ENCODE results near the gene CAB39. TPM values are rescaled to one million over a fixed set of nuclear protein-coding genes. Genes with fewer than 3 reads are reported as not detected.
A peak's percentile ranks its signal among the peaks of the same experiment; 100 is the strongest.

The CAB39 gene
- total RNA-seq, 1 donor from 2014 or later: 66.6 TPM

GRCh38 chr2:230823264-230823964 is 110.8 kb downstream of the CAB39 start:
- Mint-ChIP-seq H3K27ac (ENCODE audit: unreplicated experiment) (no peak overlapping the region), H3K9me3 (ENCODE audit: unreplicated experiment) (no peaks in the 10 kb centered on the region), H3K27me3 (ENCODE audit: low read depth, unreplicated experiment) (peaks cover 15% of the 10 kb centered on the region), H3K36me3 (ENCODE audit: low read depth, unreplicated experiment) (peaks cover 14% of the 10 kb centered on the region), H3K4me3 (ENCODE audit: unreplicated experiment) (no peak overlapping the region), H3K4me1 (ENCODE audit: low read depth, unreplicated experiment) (no peaks in the 10 kb centered on the region)
- Histone ChIP-seq H3K4me1 (ENCODE audit: insufficient read depth, low read length) (no peaks in the 10 kb centered on the region), H3K4me2 (ENCODE audit: low read length) (no peak overlapping the region), H3K36me3 (ENCODE audit: insufficient read depth, low read length) (peaks cover 12% of the 10 kb centered on the region), H3K4me3 (ENCODE audit: insufficient read depth, low read depth, low read length) (no peak overlapping the region), H4K20me1 (ENCODE audit: insufficient read depth, low read length) (peaks cover 4% of the 10 kb centered on the region), H3K79me2 (ENCODE audit: insufficient read depth, low read length) (no peaks in the 10 kb centered on the region), H2AFZ (ENCODE audit: low read depth, low read length) (no peak overlapping the region), H3K27ac (ENCODE audit: low read depth, low read length) (no peak overlapping the region), H3K9me3 (ENCODE audit: insufficient read depth, low read depth, low read length) (no peaks in the 10 kb centered on the region), H3K9ac (ENCODE audit: low read length) (no peak overlapping the region), H3K27me3 (ENCODE audit: insufficient read depth, low read length) (peaks cover 9% of the 10 kb centered on the region)
- DNase-seq (ENCODE audit: low read depth): no peak
- no peak for TF ChIP-seq EZH2 (IDR thresholded peaks at IDR 0.05; ENCODE audit: insufficient read depth, low read length)
- TF ChIP-seq CTCF (IDR thresholded peaks at IDR 0.05; ENCODE audit: insufficient read depth, low read depth, low read length): no peak
- FAIRE-seq: no peak

- H3K4me1 ChIP-seq (ENCODE audit: insufficient read depth, low read length): no peaks in the 10 kb centered on the region
- peak overlapping the region; percentile 66 for H3K27ac Mint-ChIP-seq (ENCODE audit: unreplicated experiment)
- H3K4me3 ChIP-seq (ENCODE audit: insufficient read depth, low read depth, low read length): no peak overlapping the region
- no peak overlapping the region for H3K9ac ChIP-seq (ENCODE audit: low read length)
- H3K27me3 ChIP-seq (ENCODE audit: insufficient read depth, low read length): peaks cover 9% of the 10 kb centered on the region
- no peak overlapping the region for H2AFZ ChIP-seq (ENCODE audit: low read depth, low read length)
- H3K27me3 Mint-ChIP-seq (ENCODE audit: low read depth, unreplicated experiment): peaks cover 15% of the 10 kb centered on the region
- H3K4me2 ChIP-seq (ENCODE audit: low read length): peak overlapping the region; percentile 68
- DNase-seq (ENCODE audit: low read depth) (peak; percentile 55), FAIRE-seq (no peak)
- no peak overlapping the region for H3K27ac ChIP-seq (ENCODE audit: low read depth, low read length)
- no peaks in the 10 kb centered on the region for H3K79me2 ChIP-seq (ENCODE audit: insufficient read depth, low read length)
- H4K20me1 ChIP-seq (ENCODE audit: insufficient read depth, low read length): peaks cover 1% of the 10 kb centered on the region
- peak; percentile 66 for TF ChIP-seq CTCF (IDR thresholded peaks at IDR 0.05; ENCODE audit: insufficient read depth, low read depth, low read length)
- TF ChIP-seq EZH2 (IDR thresholded peaks at IDR 0.05; ENCODE audit: insufficient read depth, low read length): no peak
- H3K9me3 ChIP-seq (ENCODE audit: insufficient read depth, low read depth, low read length): no peaks in the 10 kb centered on the region
- H3K36me3 Mint-ChIP-seq (ENCODE audit: low read depth, unreplicated experiment): peaks cover 9% of the 10 kb centered on the region
- no peaks in the 10 kb centered on the region for H3K4me1 Mint-ChIP-seq (ENCODE audit: low read depth, unreplicated experiment)
- no peaks in the 10 kb centered on the region for H3K9me3 Mint-ChIP-seq (ENCODE audit: unreplicated experiment)
- H3K4me3 Mint-ChIP-seq (ENCODE audit: unreplicated experiment): no peak overlapping the region
- H3K36me3 ChIP-seq (ENCODE audit: insufficient read depth, low read length): peaks cover 2% of the 10 kb centered on the region
Observed at GRCh38 chr2:230824406-230824978, 111.8 kb downstream of the CAB39 start.

- H2AFZ ChIP-seq (ENCODE audit: low read depth, low read length): no peak overlapping the region
- no peak overlapping the region for H3K27ac Mint-ChIP-seq (ENCODE audit: unreplicated experiment)
- DNase-seq (ENCODE audit: low read depth) (no peak), FAIRE-seq (no peak)
- H3K4me3 Mint-ChIP-seq (ENCODE audit: unreplicated experiment): no peak overlapping the region
- peaks cover 9% of the 10 kb centered on the region for H3K36me3 Mint-ChIP-seq (ENCODE audit: low read depth, unreplicated experiment)
- no peak overlapping the region for H3K27ac ChIP-seq (ENCODE audit: low read depth, low read length)
- no peaks in the 10 kb centered on the region for H3K9me3 Mint-ChIP-seq (ENCODE audit: unreplicated experiment)
- H3K79me2 ChIP-seq (ENCODE audit: insufficient read depth, low read length): no peaks in the 10 kb centered on the region
- H3K36me3 ChIP-seq (ENCODE audit: insufficient read depth, low read length): no peaks in the 10 kb centered on the region
- H3K27me3 Mint-ChIP-seq (ENCODE audit: low read depth, unreplicated experiment): peaks cover 20% of the 10 kb centered on the region
- no peaks in the 10 kb centered on the region for H4K20me1 ChIP-seq (ENCODE audit: insufficient read depth, low read length)
- no peak overlapping the region for H3K4me3 ChIP-seq (ENCODE audit: insufficient read depth, low read depth, low read length)
- H3K4me1 ChIP-seq (ENCODE audit: insufficient read depth, low read length): no peaks in the 10 kb centered on the region
- H3K9me3 ChIP-seq (ENCODE audit: insufficient read depth, low read depth, low read length): peaks cover 6% of the 10 kb centered on the region
- TF ChIP-seq CTCF (IDR thresholded peaks at IDR 0.05; ENCODE audit: insufficient read depth, low read depth, low read length) (no peak), EZH2 (IDR thresholded peaks at IDR 0.05; ENCODE audit: insufficient read depth, low read length) (no peak)
- no peaks in the 10 kb centered on the region for H3K4me1 Mint-ChIP-seq (ENCODE audit: low read depth, unreplicated experiment)
- no peak overlapping the region for H3K4me2 ChIP-seq (ENCODE audit: low read length)
- no peak overlapping the region for H3K9ac ChIP-seq (ENCODE audit: low read length)
- H3K27me3 ChIP-seq (ENCODE audit: insufficient read depth, low read length): peaks cover 9% of the 10 kb centered on the region
Observed at GRCh38 chr2:230825354-230825753, 112.7 kb downstream of the CAB39 start.
